ENCODE measurements around the gene NUP210L.

DNA sequence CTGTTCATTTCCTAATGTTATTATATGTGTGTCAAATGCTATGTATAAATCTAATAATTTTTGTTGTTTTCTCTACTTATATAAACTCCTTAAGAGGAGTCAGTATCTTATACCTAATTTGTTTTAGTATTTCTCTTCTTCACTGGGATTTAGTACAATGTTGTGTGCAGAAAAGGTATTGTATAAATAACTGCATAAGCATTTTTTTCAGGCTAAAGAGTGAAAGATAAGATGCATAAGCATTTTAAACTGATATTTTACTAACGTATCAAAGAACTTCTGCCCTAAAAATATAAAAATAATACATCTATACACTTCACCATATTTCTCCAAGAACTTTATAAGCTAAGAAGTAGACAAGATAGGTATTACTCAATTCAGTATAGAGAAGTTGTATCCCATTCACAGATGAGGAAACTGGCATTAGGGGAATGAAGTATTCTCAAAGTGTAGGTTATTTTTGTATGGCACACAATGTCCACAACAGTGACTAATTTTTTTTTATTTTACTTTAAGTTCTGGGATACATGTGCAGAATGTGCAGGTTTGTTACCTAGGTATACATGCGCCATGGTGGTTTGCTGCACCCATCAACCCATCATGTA, 59.3 kb downstream of the NUP210L start:
- TF ChIP-seq, protein P1, sequence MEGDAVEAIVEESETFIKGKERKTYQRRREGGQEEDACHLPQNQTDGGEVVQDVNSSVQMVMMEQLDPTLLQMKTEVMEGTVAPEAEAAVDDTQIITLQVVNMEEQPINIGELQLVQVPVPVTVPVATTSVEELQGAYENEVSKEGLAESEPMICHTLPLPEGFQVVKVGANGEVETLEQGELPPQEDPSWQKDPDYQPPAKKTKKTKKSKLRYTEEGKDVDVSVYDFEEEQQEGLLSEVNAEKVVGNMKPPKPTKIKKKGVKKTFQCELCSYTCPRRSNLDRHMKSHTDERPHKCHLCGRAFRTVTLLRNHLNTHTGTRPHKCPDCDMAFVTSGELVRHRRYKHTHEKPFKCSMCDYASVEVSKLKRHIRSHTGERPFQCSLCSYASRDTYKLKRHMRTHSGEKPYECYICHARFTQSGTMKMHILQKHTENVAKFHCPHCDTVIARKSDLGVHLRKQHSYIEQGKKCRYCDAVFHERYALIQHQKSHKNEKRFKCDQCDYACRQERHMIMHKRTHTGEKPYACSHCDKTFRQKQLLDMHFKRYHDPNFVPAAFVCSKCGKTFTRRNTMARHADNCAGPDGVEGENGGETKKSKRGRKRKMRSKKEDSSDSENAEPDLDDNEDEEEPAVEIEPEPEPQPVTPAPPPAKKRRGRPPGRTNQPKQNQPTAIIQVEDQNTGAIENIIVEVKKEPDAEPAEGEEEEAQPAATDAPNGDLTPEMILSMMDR (IDR thresholded peaks at IDR 0.05): no peak
- TF ChIP-seq POLR2A (IDR thresholded peaks at IDR 0.05): no peak
